Liver (tissue), 9 donors: ENCODE data around the gene RAPGEF2. TPM values are rescaled to one million over a fixed set of nuclear protein-coding genes. Genes with fewer than 3 reads are reported as not detected.

Experiments
- DNase-seq: peaks from one replicate; pipeline ENCODE4 v3.0.0-alpha.2; 2017; ENCODE audit warnings: low spot score
- H3K27ac ChIP-seq, 2 donors: one replicate each; pipeline ENCODE4 v1.7.0; 2013; ENCODE audit warnings: inconsistent platforms in 2 of 2, low read length in 2 of 2, control low read depth in 1 of 2, low read depth in 1 of 2, mild to moderate bottlenecking in 1 of 2
- H3K27me3 ChIP-seq, 4 donors: one replicate each; pipeline versions ENCODE4 v1.6.1 to v1.7.0; 2013; ENCODE audit warnings: low read length in 3 of 4, inconsistent platforms in 1 of 4, mild to moderate bottlenecking in 1 of 4, moderate library complexity in 1 of 4; ENCODE audit not compliant: control insufficient read depth in 4 of 4, insufficient read depth in 4 of 4
- H3K36me3 ChIP-seq, 4 donors: one replicate each; pipeline versions ENCODE4 v1.6.1 to v1.7.0; 2013; ENCODE audit warnings: low read length in 3 of 4, mild to moderate bottlenecking in 3 of 4, low read depth in 1 of 4, moderate library complexity in 1 of 4; ENCODE audit not compliant: control insufficient read depth in 4 of 4, insufficient read depth in 3 of 4
- H3K4me1 ChIP-seq, 4 donors: one replicate each; pipeline versions ENCODE4 v1.6.1 to v1.7.0; 2013; ENCODE audit warnings: low read length in 3 of 4, mild to moderate bottlenecking in 3 of 4, moderate library complexity in 1 of 4; ENCODE audit not compliant: control insufficient read depth in 4 of 4, insufficient read depth in 4 of 4
- H3K4me3 ChIP-seq, 3 donors: one replicate each; pipeline versions ENCODE4 v1.6.1 to v1.7.0; 2013; ENCODE audit warnings: low read length in 3 of 3, control low read depth in 1 of 3, low read depth in 1 of 3, mild to moderate bottlenecking in 1 of 3
- H3K9ac ChIP-seq, 2 donors: one replicate each; pipeline ENCODE4 v1.7.0; 2013; ENCODE audit warnings: low read length in 2 of 2, mild to moderate bottlenecking in 2 of 2, moderate library complexity in 2 of 2, control low read depth in 1 of 2, low read depth in 1 of 2
- H3K9me3 ChIP-seq, 4 donors: one replicate each; pipeline versions ENCODE4 v1.6.1 to v1.7.0; 2013; ENCODE audit warnings: low read length in 3 of 4; ENCODE audit not compliant: control insufficient read depth in 4 of 4
- ATF3 ChIP-seq: IDR thresholded peaks from 2 replicates; pipeline ENCODE4 v1.6.1; 2016; ENCODE audit warnings: antibody characterized with exemption
- CTCF ChIP-seq: fragments of 150-350 bp; IDR thresholded peaks from 2 replicates; pipeline ENCODE4 v1.5.1; 2017; ENCODE audit warnings: improper control_type of control experiment, low read depth, low read length; ENCODE audit not compliant: missing input control
- EGR1 ChIP-seq, 2 donors: IDR thresholded peaks; 2 replicates each; pipeline ENCODE4 v1.6.1; 2016 to 2018; ENCODE audit warnings: antibody characterized with exemption in 2 of 2, low read depth in 2 of 2
- FOXA1 ChIP-seq: IDR thresholded peaks from 2 replicates; pipeline ENCODE4 v1.6.1; 2016; ENCODE audit warnings: antibody characterized with exemption
- FOXA2 ChIP-seq: IDR thresholded peaks from 2 replicates; pipeline ENCODE4 v1.6.1; 2016; ENCODE audit warnings: antibody characterized with exemption
- GABPA ChIP-seq, 2 donors: IDR thresholded peaks in 1 of 2; conservative IDR thresholded peaks in 1 of 2; 2 replicates each; pipeline ENCODE4 v1.6.1; 2016; ENCODE audit warnings: antibody characterized with exemption in 2 of 2, mild to moderate bottlenecking in 1 of 2, moderate library complexity in 1 of 2
- HNF4A ChIP-seq, 2 donors: conservative IDR thresholded peaks; 2 replicates each; pipeline ENCODE4 v1.6.1; 2016; ENCODE audit warnings: antibody characterized with exemption in 2 of 2, mild to moderate bottlenecking in 2 of 2
- JUND ChIP-seq, 2 donors: IDR thresholded peaks; 2 replicates each; pipeline ENCODE4 v1.6.1; 2016; ENCODE audit warnings: antibody characterized with exemption in 2 of 2
- MAX ChIP-seq: IDR thresholded peaks from 2 replicates; pipeline ENCODE4 v1.6.1; 2016; ENCODE audit warnings: antibody characterized with exemption
- NR2F2 ChIP-seq: IDR thresholded peaks from 2 replicates; pipeline ENCODE4 v1.6.1; 2016; ENCODE audit warnings: antibody characterized with exemption
- RAD21 ChIP-seq, 2 donors: IDR thresholded peaks; 2 replicates each; pipeline ENCODE4 v1.6.1; 2016; ENCODE audit warnings: antibody characterized with exemption in 2 of 2, mild to moderate bottlenecking in 2 of 2
- REST ChIP-seq: IDR thresholded peaks from 2 replicates; pipeline ENCODE4 v1.6.1; 2016; ENCODE audit warnings: antibody characterized with exemption, mild to moderate bottlenecking
- RXRA ChIP-seq, 2 donors: IDR thresholded peaks; 2 replicates each; pipeline ENCODE4 v1.6.1; 2017 to 2018; ENCODE audit warnings: antibody characterized with exemption in 2 of 2, mild to moderate bottlenecking in 1 of 2
- SP1 ChIP-seq: IDR thresholded peaks from 2 replicates; pipeline ENCODE4 v1.6.1; 2018; ENCODE audit warnings: antibody characterized with exemption, mild to moderate bottlenecking
- TAF1 ChIP-seq: conservative IDR thresholded peaks from 2 replicates; pipeline ENCODE4 v1.6.1; 2016; ENCODE audit warnings: antibody characterized with exemption, mild to moderate bottlenecking
- YY1 ChIP-seq: IDR thresholded peaks from 2 replicates; pipeline ENCODE4 v1.6.1; 2016; ENCODE audit warnings: antibody characterized with exemption, mild to moderate bottlenecking
- WGBS: extraction: QIAGEN DNeasy Blood & Tissue Kit; methylation state at CpG from one replicate; pipeline ENCODE4 v1.1.7; 2013; 5-methylcytosine and 5-hydroxymethylcytosine counted together
- polyA plus RNA-seq, 2 donors: library from polyadenylated mRNA; stranded (reverse) in 1 of 2; unstranded in 1 of 2; fragments of 200-250 nt in 1 of 2; fragments of >200 nt in 1 of 2; fragmentation: Nextera tagmentation in 1 of 2; extraction: Ambion mirVana in 1 of 2; gene quantifications; one replicate each; pipeline versions ENCODE4 v1.2.1 to v1.2.3, GENCODE V29; 2013 to 2015
- total RNA-seq, 2 donors: library from RNA; depleted of rRNA; stranded (reverse); fragments of >200 nt; gene quantifications; one replicate each; pipeline ENCODE4 v1.2.3, GENCODE V29; 2014
- donor health status: healthy.
- donor health status: healthy.
- donor health status: healthy.
- donor health status: healthy.
- donor health status: healthy.

RAPGEF2 gene
- total and polyA plus RNA-seq, 4 donors, result 7.3 to 90.4 (median 32.2) TPM

- no peak for TF ChIP-seq REST
- TF ChIP-seq RAD21 (IDR thresholded peaks at IDR 0.05), result no peak
- no peak for TF ChIP-seq TAF1
- TF ChIP-seq ATF3, result no peak
- no peak for TF ChIP-seq MAX
- TF ChIP-seq GABPA (IDR thresholded peaks at IDR 0.05 in 1 of 2, conservative IDR thresholded peaks at IDR 0.05 in 1 of 2), result no peak
- TF ChIP-seq EGR1 (IDR thresholded peaks at IDR 0.05; ENCODE audit: low read depth in 2 of 2), result no peak
- no peak for TF ChIP-seq RXRA (IDR thresholded peaks at IDR 0.05)
These were observed 52.2 kb downstream of the RAPGEF2 start (continued) for GRCh38 chr4:159155119-159155518.

- Histone ChIP-seq H3K4me3 (no peak overlapping the region), H3K4me1 (peaks cover 2 to 33% (median 11%) of the 10 kb centered on the region in 4 donors), H3K27me3 (no peaks in the 10 kb centered on the region), H3K36me3 (no peaks in the 10 kb centered on the region), H3K27ac (no peak overlapping the region), H3K9ac (no peak overlapping the region), H3K9me3 (no peaks in the 10 kb centered on the region)
- DNase-seq, result no peak
- TF ChIP-seq NR2F2 (no peak), HNF4A (conservative IDR thresholded peaks at IDR 0.05) (no peak), RAD21 (IDR thresholded peaks at IDR 0.05) (no peak), YY1 (no peak), REST (no peak)
These were observed 55.3 kb downstream of the RAPGEF2 start for GRCh38 chr4:159158083-159158617.

- no peak for DNase-seq
- Histone ChIP-seq H3K4me1 (peaks cover 2 to 33% (median 11%) of the 10 kb centered on the region in 4 donors), H3K36me3 (no peaks in the 10 kb centered on the region), H3K27me3 (no peaks in the 10 kb centered on the region), H3K9ac (no peak overlapping the region), H3K4me3 (no peak overlapping the region), H3K27ac (no peak overlapping the region), H3K9me3 (no peaks in the 10 kb centered on the region)
- TF ChIP-seq FOXA2 (no peak), SP1 (no peak), FOXA1 (no peak), HNF4A (conservative IDR thresholded peaks at IDR 0.05) (no peak), MAX (no peak), CTCF (no peak), EGR1 (IDR thresholded peaks at IDR 0.05; ENCODE audit: low read depth in 2 of 2) (no peak), GABPA (IDR thresholded peaks at IDR 0.05 in 1 of 2, conservative IDR thresholded peaks at IDR 0.05 in 1 of 2) (no peak), TAF1 (no peak), REST (no peak), RXRA (IDR thresholded peaks at IDR 0.05) (no peak), NR2F2 (no peak), JUND (IDR thresholded peaks at IDR 0.05) (no peak)
- WGBS, result 74% methylated on average over 5 of the region's 5 CpGs
These were observed 56.1 kb downstream of the RAPGEF2 start for GRCh38 chr4:159158985-159159384.
